HG03432 (cell line): ENCODE data around the gene STK32B.
A peak's percentile ranks its signal among the peaks of the same experiment; 100 is the strongest.

Source experiments
- ATAC-seq: cut with Tn5 transposase; IDR thresholded peaks from one replicate; pipeline ENCODE4 v1.9.1; 2021; ENCODE audit warnings: mild to moderate bottlenecking, moderate library complexity; ENCODE audit not compliant: unreplicated experiment

The STK32B gene

GRCh38 chr4:5381961-5382441, 330.7 kb downstream of the STK32B start:
- no peak for ATAC-seq

- ATAC-seq: no peak
These were observed 332.1 kb downstream of the STK32B start for GRCh38 chr4:5383191-5383980.

- ATAC-seq: no peak
These were observed 334.5 kb downstream of the STK32B start for GRCh38 chr4:5385741-5386311.

GRCh38 chr4:5386921-5387320, 335.6 kb downstream of the STK32B start:
- ATAC-seq: no peak

- no peak for ATAC-seq
These were observed 336.2 kb downstream of the STK32B start for GRCh38 chr4:5387457-5387856.

GRCh38 chr4:5389756-5390310, 338.6 kb downstream of the STK32B start:
- no peak for ATAC-seq

- no peak for ATAC-seq
These were observed 340.2 kb downstream of the STK32B start for GRCh38 chr4:5391492-5391891.

- no peak for ATAC-seq
These were observed 342.7 kb downstream of the STK32B start for GRCh38 chr4:5393911-5394513.

GRCh38 chr4:5395781-5396180, 344.5 kb downstream of the STK32B start:
- no peak for ATAC-seq

- no peak for ATAC-seq
These were observed 346.8 kb downstream of the STK32B start for GRCh38 chr4:5398056-5398455.

GRCh38 chr4:5399124-5399523, 347.8 kb downstream of the STK32B start:
- no peak for ATAC-seq

- ATAC-seq: no peak
These were observed 348.6 kb downstream of the STK32B start for GRCh38 chr4:5399790-5400421.

- no peak for ATAC-seq
These were observed 352.6 kb downstream of the STK32B start for GRCh38 chr4:5403746-5404497.

GRCh38 chr4:5409237-5409636, 358.0 kb downstream of the STK32B start:
- no peak for ATAC-seq

- no peak for ATAC-seq
These were observed 358.8 kb downstream of the STK32B start for GRCh38 chr4:5409972-5410618.

GRCh38 chr4:5412296-5412695, 361.0 kb downstream of the STK32B start:
- ATAC-seq: no peak

GRCh38 chr4:5412751-5413150, 361.5 kb downstream of the STK32B start:
- ATAC-seq: no peak

- ATAC-seq: peak; percentile 54
These were observed 365.4 kb downstream of the STK32B start for GRCh38 chr4:5416637-5417036.

GRCh38 chr4:5420266-5420665, 369.0 kb downstream of the STK32B start:
- no peak for ATAC-seq

GRCh38 chr4:5421416-5421815, 370.1 kb downstream of the STK32B start:
- ATAC-seq: no peak
